GM12878 (cell line): Measurements from ENCODE around the gene CHAD. TPM values are rescaled to one million over a fixed set of nuclear protein-coding genes. Genes with fewer than 3 reads are reported as not detected.

ENCODE experiments used
- CBX3 ChIP-seq: fragments of 200-600 bp; sonication (generic); IDR thresholded peaks from 2 replicates; pipeline ENCODE4 v1.6.1; 2016; ENCODE audit warnings: low read depth, borderline replicate concordance
- CUX1 ChIP-seq: IDR thresholded peaks from 2 replicates; pipeline ENCODE4 v1.6.1; 2012; ENCODE audit warnings: improper control_type of control experiment, low read depth, low read length; ENCODE audit not compliant: insufficient replicate concordance
- FOXM1 ChIP-seq: IDR thresholded peaks from 2 replicates; pipeline ENCODE4 v1.6.1; 2012; ENCODE audit warnings: low read depth, mild to moderate bottlenecking, inconsistent platforms, low read length, moderate library complexity
- IKZF2 ChIP-seq, 2 experiments: fragments of 450-650 bp; IDR thresholded peaks; 2 replicates each; pipeline ENCODE4 v1.6.1; 2017; ENCODE audit warnings: mild to moderate bottlenecking in 2 of 2, moderate library complexity in 2 of 2
- KLF5 ChIP-seq: fragments of 450-650 bp; IDR thresholded peaks from 2 replicates; pipeline ENCODE4 v1.6.1; 2014; ENCODE audit warnings: mild to moderate bottlenecking; ENCODE audit not compliant: partially characterized antibody
- MEF2B ChIP-seq: fragments of 450-650 bp; IDR thresholded peaks from 2 replicates; pipeline ENCODE4 v1.6.1; 2018; ENCODE audit warnings: mild to moderate bottlenecking, moderate library complexity; ENCODE audit not compliant: partially characterized antibody, poor library complexity, severe bottlenecking
- RB1 ChIP-seq: fragments of 450-650 bp; formaldehyde crosslinking; IDR thresholded peaks from 2 replicates; pipeline ENCODE4 v1.6.1; 2017; ENCODE audit warnings: mild to moderate bottlenecking, borderline replicate concordance
- SMARCA5 ChIP-seq: fragments of 450-650 bp; IDR thresholded peaks from 2 replicates; pipeline ENCODE4 v1.6.1; 2017; ENCODE audit warnings: mild to moderate bottlenecking
- SREBF2 ChIP-seq: IDR thresholded peaks from 2 replicates; pipeline ENCODE4 v1.6.1; 2012; ENCODE audit warnings: mild to moderate bottlenecking, low read length
- SUZ12 ChIP-seq: fragments of 200-600 bp; sonication (generic); IDR thresholded peaks from one replicate; pipeline ENCODE4 v1.6.1; 2018; ENCODE audit warnings: antibody characterized with exemption, mild to moderate bottlenecking; ENCODE audit not compliant: unreplicated experiment
- USF2 ChIP-seq: IDR thresholded peaks from 2 replicates; pipeline ENCODE4 v1.6.1; 2011; ENCODE audit warnings: low read depth, low read length, improper control_type of control experiment, borderline replicate concordance
- ZBTB4 ChIP-seq: fragments of 450-650 bp; formaldehyde crosslinking; IDR thresholded peaks from 2 replicates; pipeline ENCODE4 v1.4.0; 2022; ENCODE audit warnings: mild to moderate bottlenecking, moderate library complexity
- polyA plus RNA-seq, 11 experiments: library from polyadenylated mRNA; depleted of rRNA in 4 of 11; unstranded in 6 of 11; stranded (reverse) in 5 of 11; fragments of >200 nt; fragmentation: Nextera tagmentation in 4 of 11; fragmentation: Illumina TruSeq in 1 of 11; extraction: Ambion mirVana in 4 of 11; extraction: Trizol in 1 of 11; gene quantifications; 1 replicate in 1 of 11; 2 replicates in 10 of 11; pipeline versions ENCODE4 v1.2.1 to v1.2.3, GENCODE V29; 2011 to 2016; ENCODE audit warnings: inconsistent platforms in 2 of 11, missing spikeins in 2 of 11, low read depth in 1 of 11
- total RNA-seq, 4 experiments: library from RNA; depleted of rRNA in 3 of 4; stranded (reverse); fragments of >200 nt in 3 of 4; fragmentation: Illumina TruSeq in 1 of 4; extraction: Trizol in 1 of 4; gene quantifications; 2 replicates each; pipeline versions ENCODE4 v1.2.1 to v1.2.3, GENCODE V29; 2013 to 2021
- TF ChIP-seq, protein P1 (sequence below): fragments of 150-350 bp; IDR thresholded peaks from 2 replicates; pipeline ENCODE4 v1.6.1; 2016; ENCODE audit warnings: low read depth, low read length

CHAD gene
- total and polyA plus RNA-seq, 10 of the 15 experiments (the other 5 are each of a cell fraction or from before 2014, with no cell fraction given): 0.06 TPM; not detected in 9

DNA sequence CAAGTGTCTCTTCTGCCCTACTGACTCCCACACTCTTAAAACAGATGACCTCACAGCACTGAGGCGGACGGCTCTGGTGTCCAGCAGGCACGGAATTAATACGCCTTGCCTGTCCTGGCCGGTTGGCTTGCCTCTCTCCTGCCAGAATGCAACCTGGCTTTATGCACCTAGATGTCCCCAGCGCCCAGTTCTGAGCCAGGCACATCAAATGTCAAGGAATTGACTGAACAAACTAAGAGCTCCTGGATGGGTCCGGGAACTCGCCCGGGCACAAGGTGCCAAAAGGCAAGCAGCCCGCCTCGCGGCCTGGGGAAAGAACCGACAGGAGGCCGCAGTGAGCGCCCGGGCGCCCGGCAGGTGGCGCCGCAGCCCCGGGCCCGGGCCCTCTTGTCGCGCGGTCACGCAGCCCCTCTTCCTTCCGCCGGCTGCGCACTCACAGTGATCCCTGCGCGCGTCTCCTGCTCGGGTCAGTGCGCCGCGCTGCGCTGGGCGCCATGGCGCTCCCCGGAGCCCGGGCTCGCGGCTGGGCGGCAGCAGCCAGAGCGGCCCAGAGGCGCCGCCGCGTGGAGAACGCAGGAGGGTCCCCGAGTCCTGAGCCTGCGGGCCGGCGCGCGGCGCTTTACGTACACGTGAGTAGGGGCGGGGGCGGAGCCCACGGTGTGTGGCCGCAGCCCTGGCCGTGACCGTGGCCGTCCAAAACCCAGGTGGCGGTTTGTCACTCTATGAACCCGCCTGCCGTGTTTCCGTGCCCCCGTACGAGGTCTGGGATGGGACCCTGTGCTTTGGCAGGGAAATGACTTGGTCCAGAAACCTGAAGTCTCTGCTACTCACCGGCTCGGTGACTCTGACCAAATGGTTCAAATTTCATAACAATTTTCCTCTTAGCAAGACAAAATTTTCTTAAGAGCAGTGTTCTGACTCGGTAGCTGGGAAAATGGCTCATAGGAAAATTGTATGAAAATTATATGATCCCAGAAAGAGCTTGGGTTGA is 10.0 kb upstream of the CHAD start, which contains the start of gene RSAD1 (continued):
- no peak for TF ChIP-seq CUX1
- peak; percentile 99 for TF ChIP-seq SMARCA5
- no peak for TF ChIP-seq CBX3
- no peak for TF ChIP-seq SUZ12
- no peak for TF ChIP-seq IKZF2 (IDR thresholded peaks at IDR 0.05)
- no peak for TF ChIP-seq MEF2B
- TF ChIP-seq KLF5: no peak
- no peak; the same call in 1 of the 2 replicates for TF ChIP-seq USF2
- no peak; the same call in 1 of the 2 replicates for TF ChIP-seq FOXM1
- TF ChIP-seq RB1: peak; percentile 97
- TF ChIP-seq SREBF2: no peak
- no peak for TF ChIP-seq ZBTB4
- TF ChIP-seq, protein P1, sequence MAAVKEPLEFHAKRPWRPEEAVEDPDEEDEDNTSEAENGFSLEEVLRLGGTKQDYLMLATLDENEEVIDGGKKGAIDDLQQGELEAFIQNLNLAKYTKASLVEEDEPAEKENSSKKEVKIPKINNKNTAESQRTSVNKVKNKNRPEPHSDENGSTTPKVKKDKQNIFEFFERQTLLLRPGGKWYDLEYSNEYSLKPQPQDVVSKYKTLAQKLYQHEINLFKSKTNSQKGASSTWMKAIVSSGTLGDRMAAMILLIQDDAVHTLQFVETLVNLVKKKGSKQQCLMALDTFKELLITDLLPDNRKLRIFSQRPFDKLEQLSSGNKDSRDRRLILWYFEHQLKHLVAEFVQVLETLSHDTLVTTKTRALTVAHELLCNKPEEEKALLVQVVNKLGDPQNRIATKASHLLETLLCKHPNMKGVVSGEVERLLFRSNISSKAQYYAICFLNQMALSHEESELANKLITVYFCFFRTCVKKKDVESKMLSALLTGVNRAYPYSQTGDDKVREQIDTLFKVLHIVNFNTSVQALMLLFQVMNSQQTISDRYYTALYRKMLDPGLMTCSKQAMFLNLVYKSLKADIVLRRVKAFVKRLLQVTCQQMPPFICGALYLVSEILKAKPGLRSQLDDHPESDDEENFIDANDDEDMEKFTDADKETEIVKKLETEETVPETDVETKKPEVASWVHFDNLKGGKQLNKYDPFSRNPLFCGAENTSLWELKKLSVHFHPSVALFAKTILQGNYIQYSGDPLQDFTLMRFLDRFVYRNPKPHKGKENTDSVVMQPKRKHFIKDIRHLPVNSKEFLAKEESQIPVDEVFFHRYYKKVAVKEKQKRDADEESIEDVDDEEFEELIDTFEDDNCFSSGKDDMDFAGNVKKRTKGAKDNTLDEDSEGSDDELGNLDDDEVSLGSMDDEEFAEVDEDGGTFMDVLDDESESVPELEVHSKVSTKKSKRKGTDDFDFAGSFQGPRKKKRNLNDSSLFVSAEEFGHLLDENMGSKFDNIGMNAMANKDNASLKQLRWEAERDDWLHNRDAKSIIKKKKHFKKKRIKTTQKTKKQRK: no peak
